Globus pallidus (tissue), 1 donor: ENCODE results near the gene CMIP.

Experiments used
- DNase-seq: peaks from one replicate; pipeline ENCODE4 v3.0.0-alpha.2; 2015; ENCODE audit warnings: low spot score

Gene CMIP

DNA sequence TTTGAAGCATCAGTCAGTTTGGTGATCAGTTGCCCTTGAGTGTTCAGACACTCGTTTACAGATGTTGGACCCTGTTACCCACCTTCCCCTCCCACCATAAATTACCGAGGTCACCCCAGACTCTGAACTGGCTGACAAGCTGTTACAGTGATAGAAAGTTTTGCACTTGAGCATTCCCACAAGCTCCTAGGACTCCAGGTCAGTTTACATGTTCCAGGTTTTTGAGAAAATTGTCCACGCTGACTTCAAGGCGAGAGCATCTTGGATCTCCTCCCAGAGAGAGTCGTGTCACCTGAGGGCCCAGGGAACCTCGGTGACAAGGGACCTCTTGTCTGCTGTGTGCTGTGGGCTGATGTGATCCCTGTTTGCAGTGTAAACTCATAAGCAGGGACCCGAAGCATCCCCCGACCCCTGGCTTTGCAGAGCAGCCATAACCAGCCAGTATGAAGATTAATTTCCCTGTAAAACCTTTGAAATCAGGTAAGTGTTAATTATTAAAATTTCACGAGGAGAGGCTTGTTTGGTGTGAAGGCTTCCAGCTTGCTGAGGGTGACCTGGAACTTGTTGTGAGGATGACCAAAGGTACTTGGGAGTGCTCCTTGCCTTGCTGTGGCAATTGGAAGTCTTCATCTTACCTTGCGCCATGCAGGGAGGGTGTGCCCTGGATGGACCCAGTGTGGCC lies 91.2 kb downstream of the CMIP start:
- no peak for DNase-seq

DNA sequence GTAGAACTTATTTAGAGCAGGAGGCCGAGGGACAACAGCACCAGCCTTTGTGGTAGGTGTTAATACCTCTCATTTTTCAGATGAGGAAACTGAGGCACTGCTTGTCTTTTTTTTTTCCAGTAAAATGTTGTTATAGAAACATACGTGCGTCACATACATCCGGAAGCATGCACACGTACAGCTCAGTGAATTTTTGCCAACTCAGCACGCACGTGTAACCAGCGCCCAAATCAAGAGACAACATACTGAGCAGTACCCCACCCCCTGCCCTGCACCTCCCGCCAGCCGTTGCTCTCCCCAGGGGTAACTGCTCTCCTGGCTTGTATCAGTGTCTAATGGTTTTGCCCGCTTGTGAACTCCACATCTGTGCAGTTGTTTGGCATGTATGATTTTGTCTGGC lies 92.0 kb downstream of the CMIP start:
- no peak for DNase-seq

DNA sequence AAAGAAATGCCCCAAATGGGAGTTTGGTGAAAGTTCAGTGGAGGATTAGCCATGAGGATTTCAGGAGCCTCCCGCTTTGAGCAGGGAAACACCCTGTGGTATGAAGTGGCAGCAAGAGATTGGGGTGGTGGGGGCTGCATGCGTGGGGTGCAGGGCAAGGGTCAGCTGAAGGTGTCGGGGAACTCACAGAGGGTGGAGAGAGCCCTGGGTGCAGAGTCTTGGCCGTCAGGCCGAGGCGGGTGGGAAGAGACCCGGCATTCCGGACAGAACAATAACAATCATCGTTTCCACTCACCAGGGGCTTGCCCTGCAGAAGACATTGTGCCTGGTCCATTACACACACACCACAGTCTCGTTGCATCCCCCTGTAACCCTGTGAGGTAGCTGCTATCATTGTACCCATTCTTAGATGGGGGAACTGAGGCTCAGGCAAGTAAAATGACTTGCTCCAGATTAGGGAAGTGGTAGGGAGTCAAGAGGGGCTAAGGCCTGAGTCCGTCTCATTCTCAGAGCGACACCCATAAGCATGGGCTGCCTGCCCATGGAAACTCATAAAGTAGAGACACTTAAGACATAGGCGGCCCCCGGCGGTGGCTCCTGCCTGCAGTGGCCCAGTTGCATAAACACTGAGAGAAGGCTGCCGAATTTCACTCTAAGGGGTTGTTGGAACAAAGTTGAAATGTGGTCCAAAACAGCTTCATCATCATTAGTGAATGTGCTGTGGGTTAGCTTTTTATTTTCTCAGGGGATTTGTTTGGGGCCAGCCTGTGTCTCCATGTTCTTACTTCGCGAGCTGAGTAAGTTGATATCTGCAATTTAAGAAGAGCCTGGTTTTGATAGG lies 93.3 kb downstream of the CMIP start:
- DNase-seq: no peak

DNA sequence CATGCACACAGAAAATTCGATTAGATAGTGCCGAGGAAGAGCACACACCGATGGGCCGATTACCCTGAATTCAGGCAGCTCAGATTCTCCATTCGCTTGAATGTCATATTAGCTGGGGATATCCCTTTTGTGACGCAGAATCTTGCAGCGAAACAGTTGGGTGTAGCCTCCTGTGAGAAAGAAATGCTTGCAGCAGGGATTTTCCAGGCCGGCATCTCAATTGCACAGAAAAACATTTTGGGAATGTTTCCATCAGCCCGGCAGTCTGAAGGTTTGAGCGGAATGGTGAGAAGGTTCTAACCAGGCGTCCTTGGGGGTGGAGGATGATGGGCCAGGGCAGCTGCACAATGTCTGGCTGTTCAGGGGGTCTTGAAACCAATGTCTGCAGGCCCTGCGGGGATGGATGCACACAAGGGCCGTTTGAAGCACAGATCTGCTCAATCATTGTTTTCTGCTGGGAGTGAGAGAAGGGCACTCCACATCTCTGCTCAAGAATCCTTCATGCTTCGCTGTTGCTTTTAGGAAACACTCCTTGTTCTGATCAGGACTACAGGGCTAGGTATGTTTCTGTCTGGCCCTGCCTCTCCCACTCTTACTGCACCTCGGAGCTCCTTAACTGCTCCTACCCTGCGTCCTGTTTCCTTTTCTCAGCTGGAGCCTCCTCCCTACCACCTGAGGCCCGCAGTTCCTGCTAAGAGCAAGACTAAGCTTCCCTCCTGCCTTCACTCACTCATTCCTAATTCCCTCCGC lies 94.6 kb downstream of the CMIP start:
- no peak for DNase-seq

DNA sequence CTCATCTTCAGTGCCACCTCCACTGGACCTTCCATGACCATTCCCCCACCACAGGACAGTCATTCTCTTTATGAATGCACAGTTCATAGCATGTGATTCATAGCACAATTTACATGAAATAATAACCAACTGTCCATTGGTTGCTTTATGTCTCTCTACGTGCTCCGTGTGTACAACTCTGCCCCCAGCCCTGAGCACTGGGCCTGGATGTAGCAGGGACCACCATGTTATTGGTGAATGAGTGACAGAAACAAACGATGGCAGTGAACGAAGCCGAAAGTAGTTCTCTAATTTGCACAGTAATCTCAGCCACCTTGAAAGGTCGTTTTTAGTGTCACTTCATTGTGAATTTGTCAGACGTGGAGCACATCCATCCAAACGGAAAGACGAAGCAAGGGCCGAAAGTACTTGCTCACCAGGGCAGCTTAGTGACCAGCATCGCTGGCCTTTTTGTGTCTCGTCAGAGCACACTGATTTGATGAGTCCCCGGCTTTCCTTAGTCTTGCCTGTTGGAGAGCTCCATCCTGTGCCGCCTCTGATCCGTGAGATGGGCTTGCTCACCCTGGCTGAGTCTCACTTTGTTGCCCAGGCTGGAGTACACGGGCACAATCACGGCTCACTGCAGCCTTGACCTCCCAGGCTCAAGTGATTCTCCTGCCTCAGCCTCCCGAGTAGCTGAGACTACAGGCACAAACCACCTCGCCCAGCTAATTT lies 95.3 kb downstream of the CMIP start:
- no peak for DNase-seq

DNA sequence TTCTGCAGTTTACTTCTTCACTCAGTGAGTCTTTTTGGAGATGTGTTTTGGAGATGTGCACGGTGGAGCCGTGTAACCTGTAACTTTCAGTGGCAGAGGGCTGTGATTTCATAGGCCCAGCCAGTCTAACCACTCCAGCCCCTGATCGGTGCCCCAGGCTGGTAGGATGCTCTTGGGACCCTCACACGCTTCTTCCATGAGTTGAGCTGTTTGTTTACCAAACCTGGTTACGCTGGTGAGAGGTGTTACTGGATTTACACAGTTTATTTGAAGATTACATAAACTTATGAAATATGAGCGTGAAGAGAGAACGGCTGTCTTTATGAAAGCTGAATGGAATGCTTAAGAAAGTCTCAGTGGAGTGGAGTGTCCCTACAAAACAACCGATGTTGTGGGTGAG lies 96.7 kb downstream of the CMIP start:
- DNase-seq: no peak

DNA sequence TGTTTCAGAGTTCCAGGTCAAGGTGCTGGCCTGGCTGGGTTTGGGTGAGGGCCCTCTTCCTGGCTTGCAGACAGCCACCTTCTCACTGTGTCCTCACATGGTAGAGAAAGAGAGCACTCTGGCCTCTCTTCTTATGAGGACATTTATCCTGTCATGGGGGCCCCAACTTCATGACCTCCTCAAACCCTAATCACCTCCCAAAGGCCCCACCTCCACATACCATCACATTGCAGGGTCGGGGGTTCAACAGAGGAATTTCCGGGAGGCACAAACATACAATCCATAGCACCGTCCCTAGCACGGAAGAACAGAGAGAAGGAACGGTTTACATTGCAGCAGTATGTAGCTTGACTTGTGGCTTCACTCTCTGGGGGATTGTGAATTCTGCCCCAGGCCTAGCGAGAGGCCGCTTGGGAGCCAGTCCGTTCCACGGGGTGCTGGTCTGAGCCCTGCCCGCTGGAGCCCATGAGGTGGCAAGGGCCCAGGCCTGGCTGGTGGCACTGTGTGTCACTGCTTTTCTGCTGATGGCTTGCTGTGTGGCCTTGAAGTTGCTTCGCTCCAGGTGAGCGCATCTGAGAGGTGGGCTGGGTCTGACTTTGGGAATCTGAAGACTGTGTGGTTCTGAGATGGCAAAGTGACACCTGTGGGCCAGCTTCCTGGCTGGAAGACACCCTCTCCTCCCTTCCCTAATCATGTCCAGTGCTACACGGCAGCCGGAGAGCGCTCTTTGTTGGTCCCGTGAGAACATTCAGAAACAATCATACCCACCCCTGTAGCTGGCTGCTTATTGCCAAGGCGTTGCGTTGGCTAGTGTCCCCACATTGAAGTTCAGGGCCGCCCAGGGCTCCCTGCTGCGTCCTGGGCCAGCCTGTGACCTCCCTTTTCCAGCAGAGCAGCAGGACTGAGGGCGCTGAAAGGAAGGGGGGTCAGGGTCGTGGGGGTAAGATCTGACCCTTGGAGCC lies 98.3 kb downstream of the CMIP start:
- no peak for DNase-seq

DNA sequence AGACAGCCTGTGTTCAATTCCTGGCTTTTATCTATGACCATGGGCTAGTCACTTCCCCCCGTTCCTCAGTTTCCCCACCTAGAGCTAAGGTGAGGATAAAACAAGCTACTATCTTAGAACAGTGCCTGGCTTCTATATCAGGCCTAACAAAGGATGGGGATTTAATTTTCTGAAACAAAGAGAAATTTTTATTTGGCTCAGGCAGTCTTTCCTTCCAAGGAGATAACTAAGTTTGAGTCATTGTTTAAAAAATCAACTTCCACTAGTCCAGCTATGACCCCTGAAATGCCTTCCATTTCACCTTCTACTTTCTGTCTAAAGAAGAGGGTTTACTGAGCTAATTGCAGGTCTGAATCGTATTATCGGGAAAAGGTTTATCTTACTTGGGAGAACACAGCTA lies 99.0 kb downstream of the CMIP start:
- no peak for DNase-seq

DNA sequence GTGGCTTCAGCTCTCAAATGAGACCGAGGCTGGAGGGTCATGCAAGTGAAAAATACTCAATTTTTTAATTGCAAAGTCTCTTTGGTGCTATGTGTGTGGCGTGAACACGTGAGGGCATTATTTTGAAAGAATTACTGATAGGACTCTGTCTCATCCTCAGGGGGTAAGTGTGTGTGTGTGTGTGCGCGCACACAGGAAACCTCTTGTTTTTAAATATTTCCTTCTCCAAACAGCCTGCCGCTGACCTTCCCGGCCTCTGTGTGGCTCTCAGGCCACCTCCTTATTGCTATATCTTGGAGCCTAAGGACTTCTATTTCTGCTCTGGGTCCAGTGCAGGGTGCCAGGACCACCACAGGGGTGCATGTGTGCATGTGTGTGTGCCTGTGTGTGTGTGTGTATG lies 99.7 kb downstream of the CMIP start:
- DNase-seq: no peak

DNA sequence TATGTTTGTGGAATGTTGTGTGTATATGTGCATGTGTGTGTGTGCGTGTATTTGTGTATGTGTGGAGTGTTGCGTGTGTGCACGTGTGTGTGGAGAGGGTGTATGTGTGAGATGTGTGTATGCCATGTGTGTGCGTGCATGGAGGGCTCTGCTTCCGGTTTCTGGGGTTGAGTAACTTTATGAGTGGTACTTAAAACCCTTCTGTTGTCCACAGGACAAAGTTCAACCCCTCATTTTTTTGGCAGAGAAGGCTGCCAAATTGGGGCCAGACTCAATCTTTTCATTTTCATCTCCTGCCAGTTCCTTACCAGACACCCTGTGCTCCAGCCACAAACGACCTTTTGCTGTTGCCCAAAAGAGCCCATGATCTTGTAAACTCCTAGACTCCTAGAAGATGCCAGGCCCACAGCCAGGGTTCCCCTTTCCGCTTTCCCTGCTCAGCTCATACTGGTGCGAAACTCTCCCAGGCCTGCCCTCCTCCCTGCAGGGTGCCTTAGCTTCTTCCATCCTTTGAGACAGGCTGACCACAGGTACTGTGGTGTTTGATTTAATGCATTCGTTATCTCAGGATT lies 100.2 kb downstream of the CMIP start:
- DNase-seq: no peak

DNA sequence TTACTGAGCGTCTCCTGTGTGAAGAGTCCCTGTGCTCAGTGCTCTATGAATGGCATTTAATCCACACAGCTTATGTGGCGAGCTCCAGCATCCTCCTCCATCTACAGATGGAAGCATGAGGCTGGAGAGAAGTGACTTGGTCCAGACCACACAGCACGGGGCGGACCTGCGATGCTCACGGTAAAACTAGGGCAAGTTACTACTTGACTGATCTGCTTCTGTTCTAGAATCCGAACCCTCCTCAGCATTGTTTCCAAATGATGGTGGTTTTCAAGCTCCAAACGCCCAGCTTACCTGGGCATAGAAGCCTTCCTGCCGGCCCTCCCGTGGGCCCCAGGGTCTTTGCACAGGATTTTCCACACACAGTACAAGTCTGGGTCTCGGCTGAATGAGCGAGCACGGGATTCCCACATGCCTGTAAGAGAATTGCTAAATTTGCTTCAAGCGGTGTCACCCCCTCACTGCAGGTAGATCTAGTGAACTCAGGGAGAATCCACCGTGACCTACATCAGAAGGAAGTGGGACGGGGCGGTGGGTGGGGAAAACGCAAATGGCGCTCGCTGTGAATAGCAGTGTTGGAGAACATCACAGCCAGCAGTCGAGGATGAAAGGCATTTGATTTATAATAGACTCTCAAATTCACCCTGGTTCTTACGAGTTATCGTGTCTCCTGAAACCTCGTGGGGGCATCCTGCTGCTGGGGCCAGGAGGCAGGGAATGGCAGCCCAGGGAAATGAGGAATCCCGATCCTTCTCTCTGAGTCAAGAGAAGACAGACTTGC lies 101.1 kb downstream of the CMIP start:
- no peak for DNase-seq

DNA sequence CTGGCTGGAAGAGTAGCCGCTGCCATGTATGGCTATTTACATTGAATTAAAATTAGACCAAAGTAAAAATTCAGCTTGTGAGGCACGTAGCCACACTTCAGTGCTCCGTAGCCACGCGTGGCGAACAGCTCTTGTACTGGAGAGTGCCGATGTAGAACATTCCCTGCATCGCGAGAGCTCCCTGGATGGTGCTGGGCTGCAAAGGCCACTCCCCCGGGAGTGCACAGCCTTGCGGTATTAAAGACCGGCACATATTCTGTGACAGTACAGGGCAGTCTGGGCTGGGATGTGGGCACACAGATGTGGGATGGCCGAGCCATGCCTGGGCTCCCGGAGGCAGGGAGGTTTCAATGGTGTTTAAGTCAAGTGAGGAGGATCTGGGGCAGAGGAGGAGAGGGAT lies 102.2 kb downstream of the CMIP start:
- DNase-seq: no peak

DNA sequence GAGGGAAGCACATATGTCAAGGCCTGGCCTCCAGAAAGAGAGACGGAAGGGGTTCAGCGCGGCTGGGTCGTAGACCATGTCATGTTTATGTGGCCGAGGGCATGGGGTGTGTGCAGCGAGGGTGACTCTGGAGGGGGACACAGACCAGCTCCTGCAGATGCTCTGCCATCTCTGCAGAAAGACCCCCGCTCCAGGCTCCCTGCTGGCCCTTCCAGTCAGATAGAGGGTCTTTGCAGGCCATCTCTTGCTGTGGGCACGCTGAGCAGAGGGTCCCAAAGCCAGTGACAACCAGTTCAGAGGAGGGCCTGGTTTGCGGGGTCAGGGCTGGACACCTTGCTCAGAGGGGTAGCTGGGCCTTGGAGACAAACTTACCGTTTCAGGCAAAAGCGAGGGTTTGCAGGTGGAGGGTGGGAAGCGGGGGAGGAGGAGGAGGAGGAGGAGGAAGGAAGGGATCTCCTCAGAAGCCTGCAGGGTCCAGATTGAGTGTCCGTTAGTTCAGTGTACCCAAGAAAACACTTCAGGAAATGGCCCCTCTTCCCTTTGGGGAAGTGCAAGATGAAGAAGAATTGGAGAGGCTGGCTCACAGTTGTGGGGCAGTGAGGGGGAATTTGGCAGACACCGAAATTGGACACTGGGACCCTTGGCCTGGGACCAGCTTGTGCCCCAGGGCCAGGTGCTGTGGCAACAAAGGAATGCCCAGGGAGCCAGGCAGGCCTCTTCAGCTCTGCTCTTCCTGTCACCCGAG lies 102.8 kb downstream of the CMIP start:
- DNase-seq: no peak

DNA sequence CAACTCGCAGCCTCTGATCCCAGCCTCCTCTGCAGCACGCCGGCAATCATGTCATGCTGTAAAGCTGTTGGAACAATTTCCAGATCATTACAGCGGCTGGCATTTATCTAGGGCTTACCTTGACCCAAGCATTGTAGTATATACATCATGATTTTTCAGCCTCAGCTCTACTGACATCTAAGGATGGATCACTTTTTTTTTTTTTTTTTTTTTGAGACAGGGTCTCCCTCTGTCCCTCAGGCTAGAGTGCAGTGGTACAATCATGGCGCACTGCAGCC lies 103.3 kb downstream of the CMIP start:
- no peak for DNase-seq

DNA sequence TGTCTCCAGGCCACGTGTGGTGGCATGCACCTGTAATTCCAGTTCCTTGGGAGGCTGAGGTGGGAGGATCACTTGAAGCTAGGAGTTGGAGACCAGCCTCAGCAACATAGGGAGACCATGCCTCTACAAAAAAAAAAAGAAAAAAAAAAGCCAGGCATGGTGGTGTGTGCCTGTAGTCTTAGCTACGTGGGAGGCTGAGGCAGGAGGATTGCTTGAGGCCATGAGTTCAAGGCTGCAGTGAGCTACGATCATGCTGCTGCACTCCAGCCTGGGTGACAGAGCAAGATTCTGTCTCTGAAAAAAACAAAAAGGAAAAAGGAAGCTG lies 103.9 kb downstream of the CMIP start:
- no peak for DNase-seq

DNA sequence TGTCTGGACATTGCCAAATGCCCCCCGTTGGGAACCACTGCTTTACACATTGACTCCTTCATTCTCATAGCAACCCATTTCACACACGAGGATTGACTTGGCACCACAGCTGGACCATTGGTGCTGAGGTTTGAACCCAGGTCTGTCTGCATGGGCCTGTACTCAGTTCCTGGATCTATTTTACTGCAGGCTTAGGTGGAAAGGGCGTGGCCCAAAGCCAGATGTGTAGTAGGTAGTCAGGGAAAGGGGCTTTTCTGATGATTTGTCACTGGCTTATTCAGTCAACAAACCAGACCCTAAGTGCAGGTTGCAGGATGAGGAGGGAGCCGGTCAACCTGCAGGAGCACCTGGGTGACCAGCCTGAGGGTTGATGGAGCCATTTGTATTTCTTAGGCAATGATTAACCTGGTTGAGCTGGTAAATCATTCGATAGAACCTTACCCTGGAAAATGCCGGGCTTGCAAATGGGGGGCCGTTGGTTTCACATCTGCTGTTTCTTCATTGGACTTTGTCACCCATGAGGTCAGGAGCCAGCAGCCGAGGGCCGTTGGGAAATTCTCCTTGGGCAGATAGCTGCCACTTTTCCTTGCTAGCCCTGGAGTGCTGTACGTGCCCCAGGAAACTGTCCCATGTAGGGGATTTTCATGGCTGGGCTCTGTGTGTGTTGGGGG lies 104.4 kb downstream of the CMIP start:
- DNase-seq: no peak

DNA sequence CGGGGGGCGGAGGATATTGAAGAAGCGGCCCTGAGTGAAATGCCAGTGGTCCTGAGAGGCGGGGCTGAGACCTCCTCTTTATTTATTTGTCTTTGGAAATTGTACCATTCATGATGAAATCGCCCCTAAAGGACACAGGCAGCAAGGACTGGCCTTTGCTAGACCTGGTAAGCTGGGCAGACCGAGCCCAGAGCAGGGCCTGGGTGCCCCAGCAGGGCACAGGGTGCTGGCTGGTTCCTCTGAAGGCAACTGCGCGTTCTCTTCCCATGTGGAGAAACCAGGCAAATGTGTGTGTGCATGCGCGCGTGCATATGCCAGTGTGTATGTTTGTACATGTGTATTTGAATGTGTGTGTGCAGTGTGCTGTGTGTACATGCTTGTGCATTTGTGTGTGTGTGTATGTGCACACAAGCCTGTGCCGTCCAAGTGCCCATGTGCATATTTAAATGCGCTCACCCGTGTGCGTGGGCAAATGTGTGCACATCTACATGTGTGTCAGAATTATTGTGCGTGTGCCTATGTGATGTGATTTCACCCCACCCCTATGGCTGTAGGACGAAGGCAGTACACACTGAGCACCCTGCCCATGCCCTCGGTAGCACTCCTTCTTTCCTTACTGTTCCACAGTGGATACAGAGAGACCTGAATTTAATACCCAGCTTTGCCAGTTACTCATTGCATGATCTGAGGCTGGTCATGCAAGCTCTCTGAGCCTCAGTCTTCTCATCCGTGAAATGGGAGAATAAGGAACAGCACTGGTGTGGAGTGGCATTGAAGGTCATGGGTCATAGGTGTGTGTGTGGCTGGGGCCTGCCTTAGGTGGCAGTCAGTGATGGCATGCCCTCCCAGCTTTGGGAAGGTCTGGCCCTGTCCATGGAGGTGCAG lies 105.2 kb downstream of the CMIP start:
- DNase-seq: no peak

DNA sequence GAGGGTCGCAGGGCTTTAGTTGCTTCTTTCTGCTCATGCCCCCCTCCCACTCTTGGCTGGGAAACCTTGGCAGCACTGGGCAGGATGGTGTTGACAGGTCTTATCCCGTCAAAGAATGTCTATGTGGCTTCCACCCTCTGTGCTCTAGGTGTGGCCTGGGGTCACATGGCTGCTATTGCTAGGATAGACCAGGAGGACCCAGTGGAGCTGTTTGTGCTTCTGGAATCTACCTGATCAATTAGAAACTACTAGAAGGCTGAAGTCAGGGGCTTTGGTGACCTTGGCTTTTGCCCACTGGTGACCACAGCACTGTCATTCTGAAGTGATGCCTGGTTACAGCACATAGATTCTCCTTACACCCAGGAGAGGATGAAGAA lies 105.8 kb downstream of the CMIP start:
- no peak for DNase-seq
